PC-9 (cell line): Measurements from ENCODE around the gene IQGAP1.

Experiments
- CTCF ChIP-seq: fragments of 200-600 bp; sonication (generic); conservative IDR thresholded peaks from 2 replicates; pipeline ENCODE4 v1.6.1; 2017; ENCODE audit warnings: mixed run types, antibody characterized with exemption, mild to moderate bottlenecking, moderate library complexity
- EZH2 ChIP-seq: fragments of 200-600 bp; sonication (generic); IDR thresholded peaks from 2 replicates; pipeline ENCODE4 v1.8.0; 2017; ENCODE audit warnings: antibody characterized with exemption, low read depth

- TF ChIP-seq CTCF = no peak
- no peak for TF ChIP-seq EZH2
Measured at GRCh38 chr15:90512981-90513380, 124.9 kb downstream of the IQGAP1 start.
